Panc1 (cell line): ENCODE data around the gene HMGCS1. TPM values are rescaled to one million over a fixed set of nuclear protein-coding genes. Genes with fewer than 3 reads are reported as not detected.

Source experiments
- ATAC-seq: fragments of 200-7000 bp; cut with Tn5 transposase; 2 replicates; pipeline ENCODE4 v1.9.1; 2020; ENCODE audit warnings: mild to moderate bottlenecking, moderate library complexity
- BruUV-seq: library from RNA; stranded (reverse); fragments of 400-500 nt; replicated peaks from 2 replicates; lab custom pipeline; 2021; lab: Mats Ljungman, UMichigan
- CTCF ChIA-PET: fragments of 300-600 bp; sonication (Branson Sonifier 250); formaldehyde crosslinking; loops from one replicate; lab custom pipeline; 2022; ENCODE audit warnings: antibody characterized with exemption; lab: Charles Lee
- POLR2A ChIA-PET: fragments of 300-600 bp; sonication (Branson Sonifier 250); formaldehyde crosslinking; loops from one replicate; lab custom pipeline; 2022; ENCODE audit warnings: antibody characterized with exemption; lab: Charles Lee
- DNase-seq: peaks from one replicate; pipeline ENCODE4 v3.0.0-alpha.2; 2010; ENCODE audit warnings: low read depth, low spot score
- H3K27ac ChIP-seq: 2 replicates; pipeline ENCODE4 v1.5.1; 2011; ENCODE audit warnings: mild to moderate bottlenecking, low read length, inconsistent platforms
- H3K27me3 ChIP-seq: fragments of 200-500 bp; sonication (Bioruptor generic); 2 replicates; pipeline ENCODE4 v1.6.0; 2014; ENCODE audit warnings: low read length, inconsistent platforms; ENCODE audit not compliant: control insufficient read depth, insufficient read depth
- H3K36me3 ChIP-seq: fragments of 200-500 bp; sonication (Bioruptor generic); 2 replicates; pipeline ENCODE4 v1.5.1; 2014; ENCODE audit warnings: inconsistent platforms, mild to moderate bottlenecking, low read length, moderate library complexity; ENCODE audit not compliant: control insufficient read depth, insufficient read depth
- H3K4me1 ChIP-seq: 2 replicates; pipeline ENCODE4 v1.5.1; 2011; ENCODE audit warnings: inconsistent platforms, mild to moderate bottlenecking, low read length, moderate library complexity; ENCODE audit not compliant: control insufficient read depth, insufficient read depth
- H3K4me3 ChIP-seq, 2 experiments: 2 replicates each; pipeline ENCODE4 v1.5.1; 2011 to 2012; ENCODE audit warnings: low read depth in 2 of 2, low read length in 2 of 2, mild to moderate bottlenecking in 2 of 2, inconsistent platforms in 1 of 2, moderate library complexity in 1 of 2
- H3K9me3 ChIP-seq: fragments of 200-500 bp; sonication (Bioruptor generic); 2 replicates; pipeline ENCODE4 v1.5.1; 2014; ENCODE audit warnings: low read depth, mild to moderate bottlenecking, inconsistent platforms, low read length, moderate library complexity; ENCODE audit not compliant: control insufficient read depth, insufficient read depth
- CTCF ChIP-seq: fragments of 450-650 bp; IDR thresholded peaks from 2 replicates; pipeline ENCODE4 v1.5.1; 2017; ENCODE audit warnings: mild to moderate bottlenecking
- POLR2AphosphoS5 ChIP-seq: IDR thresholded peaks from 2 replicates; pipeline ENCODE4 v1.6.1; 2012; ENCODE audit warnings: mild to moderate bottlenecking, low read depth, low read length, moderate library complexity
- REST ChIP-seq, 2 experiments: IDR thresholded peaks; 2 replicates each; pipeline ENCODE4 v1.6.1; 2011 to 2012; ENCODE audit warnings: low read depth in 2 of 2, control low read depth in 1 of 2, low read length in 1 of 2, mild to moderate bottlenecking in 1 of 2, moderate library complexity in 1 of 2; ENCODE audit not compliant: insufficient read depth in 1 of 2
- SIN3A ChIP-seq: IDR thresholded peaks from 2 replicates; pipeline ENCODE4 v1.6.1; 2012; ENCODE audit warnings: low read depth, mild to moderate bottlenecking, low read length, moderate library complexity, borderline replicate concordance; ENCODE audit not compliant: insufficient read depth
- TCF7L2 ChIP-seq: IDR thresholded peaks from 2 replicates; pipeline ENCODE4 v1.6.1; 2011; ENCODE audit warnings: mild to moderate bottlenecking, low read depth, low read length, inconsistent platforms
- in situ Hi-C: cut with HindIII; loops from 2 replicates; pipeline ENCODE4 v1.10.0; 2016; ENCODE audit warnings: low sequenced_read_pairs, low pct_unique_long_range_greater_than_20kb
- intact Hi-C: fragments of 100-400 bp; cut with micrococcal nuclease; formaldehyde crosslinking; loops from one replicate; pipeline ENCODE4 v1.10.0; 2022; ENCODE audit not compliant: unreplicated experiment
- total RNA-seq: library from RNA; stranded (reverse); gene quantifications from one replicate; pipeline ENCODE4 v1.2.1, GENCODE V29; 2021; ENCODE audit not compliant: unreplicated experiment

Gene HMGCS1
- total RNA-seq, 1 experiment from 2014 or later = 66.1 TPM

GRCh38 chr5:43357878-43358281 lies 44.7 kb upstream of the HMGCS1 start:
- H3K27me3 ChIP-seq = peaks cover 7% of the 10 kb centered on the region; the same call in 1 of the 2 replicates
- intact Hi-C loops = no loop called here
- no peak for TF ChIP-seq TCF7L2
- no peak for TF ChIP-seq CTCF
- no peak for TF ChIP-seq SIN3A
- no peak for TF ChIP-seq POLR2AphosphoS5
- TF ChIP-seq REST (IDR thresholded peaks at IDR 0.05; ENCODE audit: insufficient read depth in 1 of 2, low read depth in 2 of 2, low read length in 1 of 2) = no peak
- H3K9me3 ChIP-seq = no peaks in the 10 kb centered on the region
- in situ Hi-C loops = no loop called here
- no peaks in the 10 kb centered on the region for H3K36me3 ChIP-seq
- no peaks in the 10 kb centered on the region for H3K4me1 ChIP-seq
- no TSS peak for BruUV-seq
- ChIA-PET CTCF (no interaction called here), POLR2A (no interaction called here)
- no peak overlapping the region for H3K4me3 ChIP-seq
- ATAC-seq (no peak), DNase-seq (no peak)
- no peak overlapping the region for H3K27ac ChIP-seq

GRCh38 chr5:43357067-43357466 lies 43.9 kb upstream of the HMGCS1 start:
- no peaks in the 10 kb centered on the region for H3K36me3 ChIP-seq
- in situ Hi-C loops (no loop called here), intact Hi-C loops (no loop called here)
- BruUV-seq = no TSS peak
- ATAC-seq (no peak), DNase-seq (no peak)
- H3K27ac ChIP-seq = no peak overlapping the region
- no peaks in the 10 kb centered on the region for H3K9me3 ChIP-seq
- no peaks in the 10 kb centered on the region for H3K4me1 ChIP-seq
- TF ChIP-seq TCF7L2 (no peak), POLR2AphosphoS5 (no peak), SIN3A (no peak), CTCF (no peak), REST (IDR thresholded peaks at IDR 0.05; ENCODE audit: insufficient read depth in 1 of 2, low read depth in 2 of 2, low read length in 1 of 2) (no peak)
- CTCF ChIA-PET = no interaction called here
- H3K27me3 ChIP-seq = peaks cover 6% of the 10 kb centered on the region; the same call in 1 of the 2 replicates
- H3K4me3 ChIP-seq = no peak overlapping the region
- POLR2A ChIA-PET = no interaction called here
